ENCODE measurements around the gene PER1.
A peak's percentile ranks its signal among the peaks of the same experiment; 100 is the strongest.

The PER1 gene

DNA sequence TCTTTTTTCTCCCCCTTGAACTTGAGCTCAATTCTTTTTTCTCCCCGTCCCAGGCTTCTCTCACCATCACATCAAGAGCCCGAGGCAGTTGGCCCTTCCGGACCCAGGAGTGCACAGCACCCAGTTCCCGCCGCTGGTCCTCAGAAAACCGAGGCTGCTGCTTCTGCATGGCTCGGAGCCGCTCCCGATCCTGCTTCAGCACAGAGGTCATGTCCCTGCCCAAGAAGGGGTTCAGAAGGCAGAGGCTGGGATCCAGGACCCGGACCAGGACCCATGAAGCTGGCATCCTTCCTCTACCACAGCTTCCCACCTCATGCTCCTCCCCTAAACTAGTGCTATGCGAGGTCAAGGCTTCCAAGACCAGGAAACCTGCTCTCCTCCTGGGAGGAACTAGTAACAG lies 10.5 kb downstream of the PER1 start:
- no peak overlapping the region for H3K4me3 ChIP-seq (ENCODE audit: low read length)
- TF ChIP-seq, protein P1, sequence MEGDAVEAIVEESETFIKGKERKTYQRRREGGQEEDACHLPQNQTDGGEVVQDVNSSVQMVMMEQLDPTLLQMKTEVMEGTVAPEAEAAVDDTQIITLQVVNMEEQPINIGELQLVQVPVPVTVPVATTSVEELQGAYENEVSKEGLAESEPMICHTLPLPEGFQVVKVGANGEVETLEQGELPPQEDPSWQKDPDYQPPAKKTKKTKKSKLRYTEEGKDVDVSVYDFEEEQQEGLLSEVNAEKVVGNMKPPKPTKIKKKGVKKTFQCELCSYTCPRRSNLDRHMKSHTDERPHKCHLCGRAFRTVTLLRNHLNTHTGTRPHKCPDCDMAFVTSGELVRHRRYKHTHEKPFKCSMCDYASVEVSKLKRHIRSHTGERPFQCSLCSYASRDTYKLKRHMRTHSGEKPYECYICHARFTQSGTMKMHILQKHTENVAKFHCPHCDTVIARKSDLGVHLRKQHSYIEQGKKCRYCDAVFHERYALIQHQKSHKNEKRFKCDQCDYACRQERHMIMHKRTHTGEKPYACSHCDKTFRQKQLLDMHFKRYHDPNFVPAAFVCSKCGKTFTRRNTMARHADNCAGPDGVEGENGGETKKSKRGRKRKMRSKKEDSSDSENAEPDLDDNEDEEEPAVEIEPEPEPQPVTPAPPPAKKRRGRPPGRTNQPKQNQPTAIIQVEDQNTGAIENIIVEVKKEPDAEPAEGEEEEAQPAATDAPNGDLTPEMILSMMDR (conservative IDR thresholded peaks at IDR 0.05; ENCODE audit: low read depth, low read length) = no peak
- DNase-seq (ENCODE audit: low read depth) = no peak

DNA sequence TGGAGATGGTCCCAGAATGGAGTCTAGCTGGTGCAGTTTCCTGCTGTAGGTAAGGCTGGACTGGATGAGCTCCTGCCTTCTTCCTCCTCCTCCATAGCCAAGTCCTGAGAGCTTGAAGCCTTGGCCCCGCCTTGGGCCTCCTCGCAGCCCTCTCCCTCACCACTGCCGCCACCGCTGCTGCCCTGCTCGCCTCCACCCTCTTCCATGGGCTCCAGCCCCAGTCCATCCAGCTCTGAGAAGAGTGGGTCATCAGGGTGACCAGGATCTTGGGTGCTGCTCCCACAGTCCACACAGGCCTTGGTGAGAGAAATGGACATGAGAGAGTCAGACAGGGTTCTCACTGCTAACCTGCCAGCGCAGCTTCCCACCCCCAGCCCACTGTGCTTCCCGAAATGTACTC lies 11.2 kb downstream of the PER1 start:
- TF ChIP-seq, protein P1 (conservative IDR thresholded peaks at IDR 0.05; ENCODE audit: low read depth, low read length) = no peak
- DNase-seq (ENCODE audit: low read depth) = no peak
- no peak overlapping the region for H3K4me3 ChIP-seq (ENCODE audit: low read length)

DNA sequence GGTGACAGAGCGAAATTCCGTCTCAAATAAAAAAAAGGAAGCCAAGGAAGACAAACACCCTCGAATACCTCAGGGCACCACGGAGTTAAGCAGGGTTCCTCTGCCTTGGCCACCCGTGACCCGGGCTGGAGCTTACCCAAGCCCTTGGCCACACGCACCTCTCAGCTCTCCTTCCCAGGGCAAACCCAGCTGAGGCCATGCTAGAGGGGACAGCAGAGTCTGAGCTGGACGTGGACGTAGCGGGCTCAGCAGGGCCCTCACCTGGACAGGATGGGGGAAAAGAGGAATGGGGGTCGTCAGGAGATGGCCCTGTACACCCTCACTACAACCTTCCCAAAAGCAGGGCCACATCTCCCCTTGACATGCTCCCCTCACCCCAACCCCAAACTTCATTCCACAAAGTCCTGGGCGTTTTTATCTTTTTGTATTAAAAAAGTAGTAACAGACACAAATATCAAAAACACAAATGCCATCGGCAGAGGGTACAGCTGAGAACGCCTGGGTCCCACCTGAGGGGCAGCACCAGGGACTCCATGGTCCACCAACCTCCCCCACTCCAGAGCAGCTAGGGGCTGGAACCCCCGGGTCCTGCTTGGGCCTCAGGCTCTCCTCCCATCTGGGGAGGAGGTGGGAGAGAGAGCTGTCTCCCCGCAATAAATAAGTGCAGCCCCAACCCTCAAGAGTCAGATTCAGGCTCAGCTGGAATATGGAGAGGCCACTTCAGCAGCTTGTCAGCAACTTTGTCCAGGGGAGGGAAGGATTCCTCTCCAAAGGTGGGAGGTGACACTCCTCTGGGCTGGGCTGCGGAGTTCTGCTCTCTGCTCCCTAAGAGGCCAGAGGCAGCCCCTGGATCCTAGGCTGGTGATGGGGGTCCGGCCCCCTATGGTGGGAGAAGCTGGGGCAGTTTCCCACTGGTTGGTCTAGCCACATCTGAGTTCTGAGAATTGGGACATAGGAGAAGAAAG lies 11.9 kb downstream of the PER1 start:
- no peak overlapping the region for H3K4me3 ChIP-seq (ENCODE audit: low read length)
- DNase-seq (ENCODE audit: low read depth) = no peak
- TF ChIP-seq, protein P1 (conservative IDR thresholded peaks at IDR 0.05; ENCODE audit: low read depth, low read length) = no peak

DNA sequence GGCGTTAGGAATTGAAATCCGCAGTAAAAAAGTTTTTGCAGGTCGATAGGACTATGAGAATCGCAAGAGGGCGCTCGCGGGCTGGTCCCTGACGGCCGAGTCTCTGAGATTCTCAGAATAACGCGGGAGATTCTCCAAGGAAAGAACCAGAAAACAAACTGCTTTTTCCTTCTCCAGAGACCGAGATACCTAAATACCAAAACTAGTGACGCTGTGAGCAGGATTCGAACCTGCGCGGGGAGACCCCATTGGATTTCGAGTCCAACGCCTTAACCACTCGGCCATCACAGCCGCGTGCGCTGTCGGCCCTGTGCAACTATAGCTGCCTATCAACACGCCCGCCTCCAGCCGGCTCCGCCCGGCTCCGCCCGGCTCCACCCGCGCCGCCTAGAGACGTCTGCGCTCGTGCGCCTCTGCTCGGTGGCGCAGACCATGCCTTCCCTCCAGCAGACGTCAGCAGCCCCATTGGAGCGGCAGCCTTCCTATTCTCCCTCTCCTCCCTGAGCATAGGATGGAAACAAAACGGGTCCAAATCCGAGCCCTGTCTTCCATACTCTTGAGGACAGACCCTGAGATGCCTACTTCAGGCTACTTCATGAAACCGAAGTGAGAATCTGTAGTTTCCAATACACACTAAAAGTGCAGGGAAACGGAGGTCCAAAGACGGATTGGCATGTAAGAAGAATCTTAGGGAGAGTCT lies 13.4 kb downstream of the PER1 start:
- TF ChIP-seq, protein P1 (conservative IDR thresholded peaks at IDR 0.05; ENCODE audit: low read depth, low read length) = peak; percentile 90
- peak; percentile 86 for DNase-seq (ENCODE audit: low read depth)
- peak overlapping the region; percentile 64 for H3K4me3 ChIP-seq (ENCODE audit: low read length)

DNA sequence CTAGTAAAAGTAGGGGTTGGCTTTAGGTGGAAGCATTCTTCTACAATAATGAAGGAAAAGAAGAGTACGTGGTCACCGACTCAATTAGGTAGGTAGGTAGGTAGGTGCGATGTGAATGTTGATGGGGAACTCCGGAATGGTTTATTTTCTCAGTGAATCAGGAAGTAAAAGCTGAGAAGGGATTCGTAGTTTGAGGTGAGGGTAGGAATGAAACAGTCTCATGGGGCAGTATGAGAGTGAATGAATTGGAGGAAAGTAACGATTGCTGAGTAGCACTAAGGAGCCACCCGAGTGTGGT lies 13.9 kb downstream of the PER1 start:
- TF ChIP-seq, protein P1 (conservative IDR thresholded peaks at IDR 0.05; ENCODE audit: low read depth, low read length) = no peak
- no peak for DNase-seq (ENCODE audit: low read depth)
- H3K4me3 ChIP-seq (ENCODE audit: low read length) = peak overlapping the region; percentile 53

DNA sequence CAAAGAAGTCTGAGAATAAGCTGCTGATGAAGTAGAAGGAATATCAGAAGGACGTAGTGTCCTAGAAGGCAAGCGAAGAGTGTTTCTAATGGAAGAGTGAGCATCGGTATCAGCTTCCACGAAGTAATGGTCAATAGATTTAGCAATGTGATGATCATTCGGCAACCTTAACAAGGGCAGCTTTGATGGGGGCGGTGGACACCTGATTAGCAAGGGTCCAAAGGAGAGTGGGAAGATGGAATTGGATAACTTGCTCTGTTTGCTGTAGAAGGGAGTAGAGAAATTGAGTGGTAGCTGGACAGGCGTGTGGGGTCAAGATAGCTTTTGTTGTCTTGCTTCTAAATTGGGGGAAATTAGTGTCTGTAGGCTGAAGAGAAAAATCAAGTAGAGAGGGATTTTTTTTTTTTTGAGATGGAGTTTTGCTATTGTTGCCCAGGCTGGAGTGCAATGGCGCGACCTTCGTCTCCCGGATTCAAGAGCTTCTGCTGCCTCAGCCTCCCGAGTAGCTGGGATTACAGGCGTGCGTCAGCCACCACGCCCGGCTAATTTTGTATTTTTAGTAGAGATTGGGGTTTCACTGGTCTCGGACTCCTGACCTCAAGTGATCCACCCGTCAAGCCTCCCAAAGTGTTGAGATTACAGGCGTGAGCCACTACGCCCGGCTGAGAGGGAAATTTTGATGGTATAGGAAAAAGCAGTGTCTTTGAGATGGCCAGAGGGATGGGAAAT lies 14.4 kb downstream of the PER1 start:
- DNase-seq (ENCODE audit: low read depth) = no peak
- H3K4me3 ChIP-seq (ENCODE audit: low read length) = peak overlapping the region; percentile 53
- TF ChIP-seq, protein P1 (conservative IDR thresholded peaks at IDR 0.05; ENCODE audit: low read depth, low read length) = no peak
